Right cardiac atrium (tissue), 5 donors: Measurements from ENCODE around the gene MYO10. TPM values are rescaled to one million over a fixed set of nuclear protein-coding genes. Genes with fewer than 3 reads are reported as not detected.

ENCODE experiments used
- ATAC-seq, 2 donors: fragments of 200-7000 bp; cut with Tn5 transposase; one replicate each; pipeline versions ENCODE4 v1.8.0 to v1.9.1; 2020; ENCODE audit warnings: moderate library complexity in 2 of 2, mild to moderate bottlenecking in 1 of 2
- DNase-seq, 3 donors: peaks; one replicate each; pipeline ENCODE4 v3.0.0-alpha.2; 2020
- H3K27ac ChIP-seq: one replicate; pipeline ENCODE4 v1.5.1; 2013; ENCODE audit warnings: mild to moderate bottlenecking, low read length, control low read depth, moderate library complexity
- H3K27me3 ChIP-seq: one replicate; pipeline ENCODE4 v1.6.1; 2013; ENCODE audit not compliant: control insufficient read depth, insufficient read depth
- H3K4me1 ChIP-seq: one replicate; pipeline ENCODE4 v1.6.1; 2013; ENCODE audit warnings: low read length; ENCODE audit not compliant: control insufficient read depth, insufficient read depth
- H3K4me3 ChIP-seq: one replicate; pipeline ENCODE4 v1.5.1; 2013; ENCODE audit warnings: low read length, control low read depth
- H3K9me3 ChIP-seq: one replicate; pipeline ENCODE4 v1.6.1; 2013; ENCODE audit warnings: low read length; ENCODE audit not compliant: control insufficient read depth
- WGBS: extraction: QIAGEN DNeasy Blood & Tissue Kit; methylation state at CpG from one replicate; pipeline ENCODE4 v1.1.7; 2013; 5-methylcytosine and 5-hydroxymethylcytosine counted together
- intact Hi-C, 4 donors: fragments of 100-400 bp; cut with DNase I; formaldehyde crosslinking; loops; one replicate each; pipeline versions ENCODE4 v1.11.0 to v1.14.0; 2022 to 2023
- polyA plus RNA-seq: library from polyadenylated mRNA; stranded (reverse); fragments of 200-250 nt; gene quantifications from one replicate; pipeline ENCODE4 v1.2.3, GENCODE V29; 2013
- total RNA-seq, 4 donors: library from RNA; stranded (reverse); fragmentation: NEBNext Ultra II Directional; extraction: Animal tissue kit (Norgen Biotek cat#: 25700); gene quantifications; one replicate each; pipeline ENCODE4 v1.2.1, GENCODE V29; 2021
- donor health status: healthy with polysubstance abuse.
- donor health status: DM: no; HTN: yes; CAD: no.
- donor health status: DM: no; HTN: no; CAD: no.
- donor health status: DM: no; HTN: yes; CAD: no; lungs with severe emphysema.
- donor health status: DM: yes; HTN: yes; CAD: no.

The MYO10 gene
- total and polyA plus RNA-seq, 5 donors, result 2.1 to 4.3 (median 3.1) TPM

GRCh38 chr5:16707168-16707868 lies 228.8 kb downstream of the MYO10 start:
- intact Hi-C loops, result no loop called here
- H3K4me3 ChIP-seq, result no peak overlapping the region
- H3K27me3 ChIP-seq, result no peaks in the 10 kb centered on the region
- no peaks in the 10 kb centered on the region for H3K4me1 ChIP-seq
- DNase-seq (no peak), ATAC-seq (no peak)
- H3K9me3 ChIP-seq, result no peaks in the 10 kb centered on the region
- H3K27ac ChIP-seq, result no peak overlapping the region
- WGBS, result 95% methylated on average over 9 of the region's 9 CpGs

GRCh38 chr5:16704945-16705344 lies 231.1 kb downstream of the MYO10 start:
- DNase-seq (no peak), ATAC-seq (no peak)
- WGBS, result 55% methylated on average over 4 of the region's 4 CpGs

GRCh38 chr5:16702964-16703363 lies 233.1 kb downstream of the MYO10 start:
- no peak for ATAC-seq
- WGBS, result 66% methylated on average over 2 of the region's 2 CpGs

More at GRCh38 chr5:16704945-16705344, 231.1 kb downstream of the MYO10 start:
- Histone ChIP-seq H3K4me1 (no peaks in the 10 kb centered on the region), H3K4me3 (no peak overlapping the region), H3K27ac (no peak overlapping the region), H3K27me3 (no peaks in the 10 kb centered on the region), H3K9me3 (no peaks in the 10 kb centered on the region)
- intact Hi-C loops, result no loop called here

GRCh38 chr5:16701134-16702099 lies 234.7 kb downstream of the MYO10 start:
- Histone ChIP-seq H3K4me1 (no peaks in the 10 kb centered on the region), H3K27ac (no peak overlapping the region), H3K27me3 (no peaks in the 10 kb centered on the region), H3K4me3 (no peak overlapping the region), H3K9me3 (no peaks in the 10 kb centered on the region)
- no peak for ATAC-seq
- intact Hi-C loops, result no loop called here
- DNase-seq, result no peak
- 95% methylated on average over 48 of the region's 48 CpGs for WGBS

More at GRCh38 chr5:16702964-16703363, 233.1 kb downstream of the MYO10 start:
- DNase-seq, result no peak
- H3K4me1 ChIP-seq, result no peaks in the 10 kb centered on the region
- H3K27me3 ChIP-seq, result no peaks in the 10 kb centered on the region
- no peak overlapping the region for H3K4me3 ChIP-seq
- intact Hi-C loops, result no loop called here
- no peaks in the 10 kb centered on the region for H3K9me3 ChIP-seq
- H3K27ac ChIP-seq, result no peak overlapping the region

GRCh38 chr5:16700081-16700480 lies 236.0 kb downstream of the MYO10 start:
- H3K9me3 ChIP-seq, result no peaks in the 10 kb centered on the region
- H3K4me3 ChIP-seq, result no peak overlapping the region
- WGBS, result 59% methylated on average over 8 of the region's 8 CpGs
- no peak overlapping the region for H3K27ac ChIP-seq
- no peaks in the 10 kb centered on the region for H3K27me3 ChIP-seq
- ATAC-seq (no peak), DNase-seq (no peak)
- no peaks in the 10 kb centered on the region for H3K4me1 ChIP-seq
- intact Hi-C loops, result no loop called here

- 67% methylated on average over 4 of the region's 4 CpGs for WGBS
- Histone ChIP-seq H3K4me1 (no peaks in the 10 kb centered on the region), H3K4me3 (no peak overlapping the region), H3K27me3 (no peaks in the 10 kb centered on the region), H3K27ac (no peak overlapping the region), H3K9me3 (no peaks in the 10 kb centered on the region)
- DNase-seq (no peak), ATAC-seq (no peak)
- intact Hi-C loops, result no loop called here
These were observed 240.3 kb downstream of the MYO10 start for GRCh38 chr5:16695779-16696178.

- intact Hi-C loops, result no loop called here
- H3K27ac ChIP-seq, result no peak overlapping the region
- DNase-seq (no peak), ATAC-seq (no peak)
- H3K4me1 ChIP-seq, result no peaks in the 10 kb centered on the region
- no peaks in the 10 kb centered on the region for H3K9me3 ChIP-seq
- no peak overlapping the region for H3K4me3 ChIP-seq
- H3K27me3 ChIP-seq, result no peaks in the 10 kb centered on the region
- 72% methylated on average over 2 of the region's 2 CpGs for WGBS
These were observed 242.2 kb downstream of the MYO10 start for GRCh38 chr5:16693879-16694278.

GRCh38 chr5:16691731-16692130 lies 244.4 kb downstream of the MYO10 start:
- Histone ChIP-seq H3K27me3 (no peaks in the 10 kb centered on the region), H3K4me3 (no peak overlapping the region), H3K27ac (no peak overlapping the region), H3K9me3 (no peaks in the 10 kb centered on the region), H3K4me1 (no peaks in the 10 kb centered on the region)
- intact Hi-C loops, result no loop called here
- DNase-seq (no peak), ATAC-seq (no peak)
- 93% methylated on average over 3 of the region's 3 CpGs for WGBS

- WGBS, result 70% methylated on average over 7 of the region's 7 CpGs
- Histone ChIP-seq H3K9me3 (no peaks in the 10 kb centered on the region), H3K27me3 (no peaks in the 10 kb centered on the region), H3K4me3 (no peak overlapping the region), H3K27ac (no peak overlapping the region), H3K4me1 (no peaks in the 10 kb centered on the region)
- DNase-seq (no peak), ATAC-seq (peak; percentile 56 to 61)
- intact Hi-C loops, result no loop called here
These were observed 245.7 kb downstream of the MYO10 start for GRCh38 chr5:16690243-16690852.

- Histone ChIP-seq H3K9me3 (no peaks in the 10 kb centered on the region), H3K27me3 (no peaks in the 10 kb centered on the region), H3K27ac (no peak overlapping the region), H3K4me3 (no peak overlapping the region), H3K4me1 (no peaks in the 10 kb centered on the region)
- intact Hi-C loops, result no loop called here
- DNase-seq (no peak), ATAC-seq (no peak)
- 50% methylated on average over 2 of the region's 2 CpGs for WGBS
These were observed 248.2 kb downstream of the MYO10 start for GRCh38 chr5:16687898-16688297.

GRCh38 chr5:16685069-16685468 lies 251.0 kb downstream of the MYO10 start:
- intact Hi-C loops, result no loop called here
- ATAC-seq (no peak), DNase-seq (no peak)
- H3K4me3 ChIP-seq, result no peak overlapping the region
- WGBS, result 87% methylated on average over 4 of the region's 4 CpGs
- no peaks in the 10 kb centered on the region for H3K27me3 ChIP-seq
- H3K9me3 ChIP-seq, result no peaks in the 10 kb centered on the region
- no peaks in the 10 kb centered on the region for H3K4me1 ChIP-seq
- H3K27ac ChIP-seq, result no peak overlapping the region
